Measurements from ENCODE around the gene PROX1. TPM values are rescaled to one million over a fixed set of nuclear protein-coding genes. Genes with fewer than 3 reads are reported as not detected.
"Not testable (repeated sequence)": the region's sequence is repeated elsewhere in the genome, so short reads cannot be mapped to it uniquely, and the experiment has no call there.

The PROX1 gene
- total RNA-seq, 1 donor from 2014 or later: 4.8 TPM

DNA sequence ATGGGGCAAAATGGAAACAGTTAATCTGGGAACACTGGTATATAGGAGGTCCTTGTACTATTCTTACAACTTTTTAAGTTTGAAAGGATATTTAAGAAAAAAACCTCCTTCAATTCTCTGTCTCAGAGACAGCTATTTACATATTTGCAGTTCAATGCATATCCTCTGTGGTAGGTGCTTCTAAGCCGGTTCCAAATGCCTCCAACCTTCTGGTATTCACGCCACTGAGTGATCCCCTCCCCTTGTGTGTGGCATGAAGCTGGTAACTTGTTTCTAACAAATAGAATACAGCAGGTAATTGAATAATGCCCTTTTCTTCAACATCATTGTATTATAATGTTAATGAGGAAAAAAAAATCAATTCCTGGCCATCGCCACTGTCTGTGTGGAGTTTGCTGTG lies 91.2 kb downstream of the PROX1 start:
- H3K36me3 ChIP-seq (ENCODE audit: insufficient read depth, low read length): no peaks in the 10 kb centered on the region
- no peaks in the 10 kb centered on the region for H4K20me1 ChIP-seq (ENCODE audit: insufficient read depth, low read length)
- H3K9me3 Mint-ChIP-seq (ENCODE audit: unreplicated experiment): peaks cover 2% of the 10 kb centered on the region
- H3K79me2 ChIP-seq (ENCODE audit: insufficient read depth, low read length): no peaks in the 10 kb centered on the region
- peaks cover 1% of the 10 kb centered on the region for H3K4me1 Mint-ChIP-seq (ENCODE audit: low read depth, unreplicated experiment)
- DNase-seq (ENCODE audit: low read depth) (no peak), FAIRE-seq (no peak)
- no peak for TF ChIP-seq EZH2 (IDR thresholded peaks at IDR 0.05; ENCODE audit: insufficient read depth, low read length)
- H3K27me3 ChIP-seq (ENCODE audit: insufficient read depth, low read length): no peaks in the 10 kb centered on the region
- no peaks in the 10 kb centered on the region for H3K4me1 ChIP-seq (ENCODE audit: insufficient read depth, low read length)
- H3K4me3 Mint-ChIP-seq (ENCODE audit: unreplicated experiment): no peak overlapping the region
- no peaks in the 10 kb centered on the region for H3K9me3 ChIP-seq (ENCODE audit: insufficient read depth, low read depth, low read length)
- H3K9ac ChIP-seq (ENCODE audit: low read length): no peak overlapping the region
- no peak overlapping the region for H3K4me3 ChIP-seq (ENCODE audit: insufficient read depth, low read depth, low read length)
- peaks cover 14% of the 10 kb centered on the region for H3K27me3 Mint-ChIP-seq (ENCODE audit: low read depth, unreplicated experiment)
- H3K36me3 Mint-ChIP-seq (ENCODE audit: low read depth, unreplicated experiment): no peaks in the 10 kb centered on the region
- H2AFZ ChIP-seq (ENCODE audit: low read depth, low read length): no peak overlapping the region
- H3K4me2 ChIP-seq (ENCODE audit: low read length): no peak overlapping the region
- no peak overlapping the region for H3K27ac ChIP-seq (ENCODE audit: low read depth, low read length)
- no peak overlapping the region for H3K27ac Mint-ChIP-seq (ENCODE audit: unreplicated experiment)

DNA sequence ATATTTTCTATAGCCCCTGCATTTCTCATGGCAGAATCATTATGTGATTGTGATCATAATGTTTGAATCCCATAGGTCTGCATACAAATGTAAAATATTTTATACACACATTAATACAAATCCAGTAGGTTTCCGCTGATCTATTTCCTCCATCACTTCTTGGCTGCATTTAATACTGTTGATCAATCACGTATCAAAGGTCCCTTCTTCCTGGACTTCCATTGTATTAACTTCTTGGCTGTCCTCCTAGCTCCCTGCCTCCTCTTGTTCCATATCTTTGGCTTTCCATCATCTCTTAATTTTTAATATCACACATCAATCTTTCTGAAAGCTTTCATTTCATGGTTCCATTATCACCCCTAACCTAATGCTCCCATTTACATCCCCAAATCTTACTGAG lies 97.6 kb downstream of the PROX1 start:
- FAIRE-seq: no peak
- H3K27ac ChIP-seq (ENCODE audit: low read depth, low read length): no peak overlapping the region
- H3K79me2 ChIP-seq (ENCODE audit: insufficient read depth, low read length): no peaks in the 10 kb centered on the region
- TF ChIP-seq, protein P1, sequence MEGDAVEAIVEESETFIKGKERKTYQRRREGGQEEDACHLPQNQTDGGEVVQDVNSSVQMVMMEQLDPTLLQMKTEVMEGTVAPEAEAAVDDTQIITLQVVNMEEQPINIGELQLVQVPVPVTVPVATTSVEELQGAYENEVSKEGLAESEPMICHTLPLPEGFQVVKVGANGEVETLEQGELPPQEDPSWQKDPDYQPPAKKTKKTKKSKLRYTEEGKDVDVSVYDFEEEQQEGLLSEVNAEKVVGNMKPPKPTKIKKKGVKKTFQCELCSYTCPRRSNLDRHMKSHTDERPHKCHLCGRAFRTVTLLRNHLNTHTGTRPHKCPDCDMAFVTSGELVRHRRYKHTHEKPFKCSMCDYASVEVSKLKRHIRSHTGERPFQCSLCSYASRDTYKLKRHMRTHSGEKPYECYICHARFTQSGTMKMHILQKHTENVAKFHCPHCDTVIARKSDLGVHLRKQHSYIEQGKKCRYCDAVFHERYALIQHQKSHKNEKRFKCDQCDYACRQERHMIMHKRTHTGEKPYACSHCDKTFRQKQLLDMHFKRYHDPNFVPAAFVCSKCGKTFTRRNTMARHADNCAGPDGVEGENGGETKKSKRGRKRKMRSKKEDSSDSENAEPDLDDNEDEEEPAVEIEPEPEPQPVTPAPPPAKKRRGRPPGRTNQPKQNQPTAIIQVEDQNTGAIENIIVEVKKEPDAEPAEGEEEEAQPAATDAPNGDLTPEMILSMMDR (IDR thresholded peaks at IDR 0.05; ENCODE audit: insufficient read depth, low read depth, low read length): no peak
- no peak for TF ChIP-seq EZH2 (IDR thresholded peaks at IDR 0.05; ENCODE audit: insufficient read depth, low read length)
- H3K4me1 ChIP-seq (ENCODE audit: insufficient read depth, low read length): no peaks in the 10 kb centered on the region
- H3K4me2 ChIP-seq (ENCODE audit: low read length): no peak overlapping the region
- H3K4me3 ChIP-seq (ENCODE audit: insufficient read depth, low read depth, low read length): no peak overlapping the region
- H3K9me3 ChIP-seq (ENCODE audit: insufficient read depth, low read depth, low read length): no peaks in the 10 kb centered on the region
- no peak overlapping the region for H2AFZ ChIP-seq (ENCODE audit: low read depth, low read length)
- no peak for DNase-seq (ENCODE audit: low read depth)
- Mint-ChIP-seq H3K9me3 (ENCODE audit: unreplicated experiment) (peaks cover 7% of the 10 kb centered on the region), H3K4me3 (ENCODE audit: unreplicated experiment) (no peak overlapping the region), H3K4me1 (ENCODE audit: low read depth, unreplicated experiment) (no peaks in the 10 kb centered on the region), H3K27me3 (ENCODE audit: low read depth, unreplicated experiment) (no peaks in the 10 kb centered on the region), H3K27ac (ENCODE audit: unreplicated experiment) (no peak overlapping the region), H3K36me3 (ENCODE audit: low read depth, unreplicated experiment) (no peaks in the 10 kb centered on the region)
- no peaks in the 10 kb centered on the region for H3K36me3 ChIP-seq (ENCODE audit: insufficient read depth, low read length)
- H4K20me1 ChIP-seq (ENCODE audit: insufficient read depth, low read length): no peaks in the 10 kb centered on the region
- H3K27me3 ChIP-seq (ENCODE audit: insufficient read depth, low read length): no peaks in the 10 kb centered on the region
- H3K9ac ChIP-seq (ENCODE audit: low read length): no peak overlapping the region

DNA sequence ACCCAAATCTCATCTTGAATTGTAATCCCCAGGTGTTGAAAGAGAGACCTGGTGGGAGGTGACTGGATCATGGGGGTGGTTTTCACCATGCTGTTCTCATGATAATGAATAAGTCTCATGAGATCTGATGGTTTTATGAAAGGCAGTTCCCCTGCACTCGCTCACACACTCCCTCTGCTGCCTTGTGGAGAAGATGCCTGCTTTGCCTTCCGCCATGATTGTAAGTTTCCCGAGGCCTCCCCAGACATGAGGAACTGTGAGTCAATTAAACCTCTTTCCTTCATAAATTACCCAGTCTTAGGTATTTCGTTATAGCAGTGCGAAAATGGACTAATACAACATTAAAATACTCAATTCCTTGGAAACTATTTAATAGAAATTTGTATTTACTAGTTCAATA lies 99.2 kb downstream of the PROX1 start:
- H3K9me3 ChIP-seq (ENCODE audit: insufficient read depth, low read depth, low read length): no peaks in the 10 kb centered on the region
- DNase-seq (ENCODE audit: low read depth) (no peak), FAIRE-seq (no peak)
- Mint-ChIP-seq H3K9me3 (ENCODE audit: unreplicated experiment) (peaks cover 7% of the 10 kb centered on the region), H3K27me3 (ENCODE audit: low read depth, unreplicated experiment) (no peaks in the 10 kb centered on the region), H3K4me1 (ENCODE audit: low read depth, unreplicated experiment) (no peaks in the 10 kb centered on the region), H3K4me3 (ENCODE audit: unreplicated experiment) (no peak overlapping the region), H3K36me3 (ENCODE audit: low read depth, unreplicated experiment) (no peaks in the 10 kb centered on the region), H3K27ac (ENCODE audit: unreplicated experiment) (no peak overlapping the region)
- no peaks in the 10 kb centered on the region for H3K27me3 ChIP-seq (ENCODE audit: insufficient read depth, low read length)
- H3K27ac ChIP-seq (ENCODE audit: low read depth, low read length): no peak overlapping the region
- TF ChIP-seq, protein P1 (IDR thresholded peaks at IDR 0.05; ENCODE audit: insufficient read depth, low read depth, low read length): no peak
- TF ChIP-seq EZH2 (IDR thresholded peaks at IDR 0.05; ENCODE audit: insufficient read depth, low read length): no peak
- no peaks in the 10 kb centered on the region for H4K20me1 ChIP-seq (ENCODE audit: insufficient read depth, low read length)
- no peaks in the 10 kb centered on the region for H3K36me3 ChIP-seq (ENCODE audit: insufficient read depth, low read length)
- no peak overlapping the region for H3K4me3 ChIP-seq (ENCODE audit: insufficient read depth, low read depth, low read length)
- no peak overlapping the region for H3K4me2 ChIP-seq (ENCODE audit: low read length)
- H3K9ac ChIP-seq (ENCODE audit: low read length): no peak overlapping the region
- no peak overlapping the region for H2AFZ ChIP-seq (ENCODE audit: low read depth, low read length)
- H3K79me2 ChIP-seq (ENCODE audit: insufficient read depth, low read length): no peaks in the 10 kb centered on the region
- no peaks in the 10 kb centered on the region for H3K4me1 ChIP-seq (ENCODE audit: insufficient read depth, low read length)

DNA sequence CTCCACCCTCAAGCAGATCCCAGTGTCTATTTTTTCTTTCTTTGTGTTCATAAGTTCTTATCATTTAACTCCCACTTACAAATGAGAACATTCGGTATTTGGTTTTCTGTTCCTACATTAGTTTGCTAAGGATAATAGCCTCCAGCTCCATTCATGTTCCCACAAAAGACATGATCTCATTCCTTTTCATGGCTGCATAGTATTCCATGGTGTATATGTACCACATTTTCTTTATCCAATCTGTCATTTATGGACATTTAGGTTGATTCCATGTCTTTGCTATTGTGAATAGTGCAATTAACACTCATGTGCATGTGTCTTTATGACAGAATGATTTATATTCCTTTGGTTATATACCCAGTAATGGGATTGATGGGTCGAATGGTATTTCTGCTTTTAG lies 101.2 kb downstream of the PROX1 start:
- not testable (repeated sequence) for H3K36me3 Mint-ChIP-seq (ENCODE audit: low read depth, unreplicated experiment); H3K27me3 ChIP-seq (ENCODE audit: insufficient read depth, low read length); FAIRE-seq; H3K4me3 ChIP-seq (ENCODE audit: insufficient read depth, low read depth, low read length); H3K4me1 ChIP-seq (ENCODE audit: insufficient read depth, low read length); H3K4me2 ChIP-seq (ENCODE audit: low read length); H2AFZ ChIP-seq (ENCODE audit: low read depth, low read length); H3K27ac ChIP-seq (ENCODE audit: low read depth, low read length); H3K27ac Mint-ChIP-seq (ENCODE audit: unreplicated experiment); DNase-seq (ENCODE audit: low read depth); H3K27me3 Mint-ChIP-seq (ENCODE audit: low read depth, unreplicated experiment); H3K36me3 ChIP-seq (ENCODE audit: insufficient read depth, low read length); H3K9me3 Mint-ChIP-seq (ENCODE audit: unreplicated experiment); H4K20me1 ChIP-seq (ENCODE audit: insufficient read depth, low read length); H3K4me3 Mint-ChIP-seq (ENCODE audit: unreplicated experiment); H3K9me3 ChIP-seq (ENCODE audit: insufficient read depth, low read depth, low read length); H3K79me2 ChIP-seq (ENCODE audit: insufficient read depth, low read length); H3K9ac ChIP-seq (ENCODE audit: low read length); H3K4me1 Mint-ChIP-seq (ENCODE audit: low read depth, unreplicated experiment)
